T47D (cell line): ENCODE data around the gene IFIH1.
A peak's percentile ranks its signal among the peaks of the same experiment; 100 is the strongest.

ENCODE experiments used
- DNase-seq, 2 experiments: peaks; one replicate each; pipeline versions ENCODE4 v3.0.0 to v3.0.0-alpha.2; 2011 to 2012; ENCODE audit warnings: low read depth in 1 of 2, low spot score in 1 of 2
- JUND ChIP-seq: IDR thresholded peaks from 2 replicates; pipeline ENCODE4 v1.6.1; 2012; ENCODE audit warnings: low read depth
- in situ Hi-C: cut with HindIII; loops from 2 replicates; pipeline ENCODE4 v1.10.0; 2016; ENCODE audit warnings: low sequenced_read_pairs, low pct_unique_long_range_greater_than_20kb

Gene IFIH1

DNA sequence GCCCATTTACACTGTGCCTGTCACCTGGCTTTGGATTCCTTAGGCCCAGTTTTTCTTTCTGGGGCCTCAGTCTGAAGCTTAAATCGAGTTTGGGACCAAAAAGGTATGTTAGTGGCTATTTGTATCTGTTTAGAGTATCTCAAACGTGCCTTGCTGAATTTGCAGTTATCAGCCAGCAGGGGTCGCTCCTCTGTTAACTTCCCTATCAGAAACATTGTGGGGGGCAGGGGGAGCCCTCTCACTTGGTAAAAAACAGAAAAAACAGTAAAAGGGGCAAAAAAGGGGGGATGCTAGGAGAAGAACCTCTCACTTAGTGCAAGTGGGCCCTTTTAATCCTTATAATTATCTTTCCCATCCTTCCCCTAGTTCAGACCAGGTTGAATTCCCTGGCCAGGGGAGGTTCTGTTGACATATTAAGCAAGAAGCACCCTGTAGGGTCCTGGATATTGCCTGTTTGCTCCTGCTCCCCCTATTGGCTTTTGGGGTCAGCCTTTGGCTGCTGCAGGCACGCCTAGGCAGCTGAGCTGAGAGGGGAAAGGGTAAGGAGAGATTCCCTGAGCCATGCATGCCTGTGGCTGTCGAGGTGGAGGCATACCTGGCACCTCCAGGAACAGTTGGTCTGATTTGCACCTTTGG is 8.8 kb upstream of the IFIH1 start:
- TF ChIP-seq JUND, result no peak
- no peak for DNase-seq
- in situ Hi-C loops, result no loop called here

DNA sequence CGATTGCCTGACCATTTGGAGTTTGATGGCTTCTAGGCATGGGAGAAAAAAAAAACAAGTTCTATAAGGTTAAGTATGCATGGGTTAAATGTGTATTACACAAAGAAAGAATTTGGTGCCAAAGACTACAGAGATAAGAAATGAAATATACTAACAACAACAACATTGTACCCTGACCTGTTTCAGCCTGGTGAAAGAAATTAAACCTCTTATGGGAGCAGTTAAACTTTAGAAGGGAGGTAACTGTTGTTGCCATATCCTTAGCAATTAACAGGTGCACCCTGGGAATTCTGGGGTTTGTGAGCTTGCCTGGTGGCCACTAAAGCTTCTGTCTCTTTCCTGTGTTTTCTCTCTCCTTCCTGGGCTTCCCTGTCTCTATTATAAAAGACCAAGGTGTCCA is 6.5 kb upstream of the IFIH1 start:
- no peak for TF ChIP-seq JUND
- no peak for DNase-seq
- in situ Hi-C loops, result no loop called here

- DNase-seq, result no peak
- TF ChIP-seq JUND, result no peak
- in situ Hi-C loops, result no loop called here
Measured at GRCh38 chr2:162320864-162321517, 2.5 kb upstream of the IFIH1 start.

GRCh38 chr2:162317861-162318327 is 590 bp downstream of the IFIH1 start:
- no peak for TF ChIP-seq JUND
- DNase-seq, result peak in 1 of 2 experiments; percentile 57
- in situ Hi-C loops, result no loop called here

DNA sequence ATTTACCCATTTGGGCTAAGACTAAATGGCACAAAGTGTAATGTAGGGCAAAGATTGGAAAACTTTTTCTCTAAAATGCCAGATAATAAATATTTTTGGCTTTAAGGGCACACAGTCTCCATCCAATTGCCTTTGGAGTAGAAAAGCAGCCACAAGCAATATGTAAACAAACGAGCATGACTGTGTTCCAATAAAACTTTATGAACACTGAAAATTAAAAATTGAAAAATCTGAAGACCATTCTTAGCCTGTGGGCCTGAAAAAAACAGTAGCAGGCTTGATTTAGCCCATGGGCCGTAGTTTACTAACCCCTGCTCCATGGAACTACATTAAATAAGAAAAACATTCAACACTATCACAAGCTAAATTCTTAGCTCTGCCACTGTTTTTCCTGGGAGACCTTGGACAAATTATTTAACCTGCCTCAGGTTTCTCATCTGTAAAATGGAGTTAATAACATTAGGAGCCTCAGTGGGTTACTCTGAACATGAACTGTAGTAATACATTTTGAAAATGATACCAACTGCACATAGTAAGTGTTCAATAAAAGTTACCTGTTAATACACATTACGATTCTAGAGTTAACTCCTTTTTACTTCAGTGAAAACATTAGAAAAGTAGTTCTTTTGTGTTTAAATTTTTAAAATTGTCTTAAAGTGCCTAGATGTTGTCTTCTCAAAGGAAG is 1.3 kb downstream of the IFIH1 start:
- in situ Hi-C loops, result no loop called here
- TF ChIP-seq JUND, result no peak
- DNase-seq, result no peak

GRCh38 chr2:162316590-162316989 is 1.9 kb downstream of the IFIH1 start:
- no peak for DNase-seq
- no peak for TF ChIP-seq JUND
- in situ Hi-C loops, result no loop called here

DNA sequence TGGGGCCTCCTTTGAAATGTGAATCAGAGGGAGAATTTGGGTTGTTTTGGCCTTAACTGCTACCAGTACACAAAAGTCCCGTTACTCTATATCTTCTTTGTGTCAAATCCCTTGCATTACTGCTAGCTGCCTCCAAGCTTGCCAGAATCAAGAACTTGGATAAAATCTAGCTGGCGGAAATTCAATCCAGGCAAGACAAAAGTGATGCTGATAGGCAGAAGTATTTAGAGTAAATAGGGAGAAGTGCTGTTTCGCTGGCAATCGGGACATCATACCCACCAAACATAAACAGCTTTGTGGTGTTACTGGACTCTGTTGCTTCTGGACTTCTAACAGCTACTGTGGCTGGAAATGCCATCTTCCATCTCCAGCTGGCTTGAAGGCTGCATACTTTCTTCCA is 2.5 kb downstream of the IFIH1 start:
- no peak for DNase-seq
- in situ Hi-C loops, result no loop called here
- no peak for TF ChIP-seq JUND

DNA sequence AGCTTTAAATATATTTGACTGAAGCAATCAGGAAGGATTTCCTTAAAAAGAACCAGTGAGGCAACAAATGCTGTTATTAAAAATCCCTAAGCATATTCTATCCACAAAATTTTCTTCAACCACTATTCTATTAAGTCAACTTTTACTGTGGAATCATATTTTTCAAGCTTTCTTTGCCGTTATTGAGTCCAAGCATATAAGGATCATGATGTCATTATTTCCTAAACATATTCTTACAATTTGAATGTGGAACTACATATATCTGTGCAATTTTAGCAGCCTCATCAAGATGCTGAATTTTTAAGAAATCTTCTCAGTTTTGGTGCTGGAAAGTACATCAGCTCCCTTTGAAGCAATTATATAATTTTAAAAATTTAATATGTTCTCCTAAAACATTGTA is 5.6 kb downstream of the IFIH1 start:
- DNase-seq, result no peak
- in situ Hi-C loops, result no loop called here

DNA sequence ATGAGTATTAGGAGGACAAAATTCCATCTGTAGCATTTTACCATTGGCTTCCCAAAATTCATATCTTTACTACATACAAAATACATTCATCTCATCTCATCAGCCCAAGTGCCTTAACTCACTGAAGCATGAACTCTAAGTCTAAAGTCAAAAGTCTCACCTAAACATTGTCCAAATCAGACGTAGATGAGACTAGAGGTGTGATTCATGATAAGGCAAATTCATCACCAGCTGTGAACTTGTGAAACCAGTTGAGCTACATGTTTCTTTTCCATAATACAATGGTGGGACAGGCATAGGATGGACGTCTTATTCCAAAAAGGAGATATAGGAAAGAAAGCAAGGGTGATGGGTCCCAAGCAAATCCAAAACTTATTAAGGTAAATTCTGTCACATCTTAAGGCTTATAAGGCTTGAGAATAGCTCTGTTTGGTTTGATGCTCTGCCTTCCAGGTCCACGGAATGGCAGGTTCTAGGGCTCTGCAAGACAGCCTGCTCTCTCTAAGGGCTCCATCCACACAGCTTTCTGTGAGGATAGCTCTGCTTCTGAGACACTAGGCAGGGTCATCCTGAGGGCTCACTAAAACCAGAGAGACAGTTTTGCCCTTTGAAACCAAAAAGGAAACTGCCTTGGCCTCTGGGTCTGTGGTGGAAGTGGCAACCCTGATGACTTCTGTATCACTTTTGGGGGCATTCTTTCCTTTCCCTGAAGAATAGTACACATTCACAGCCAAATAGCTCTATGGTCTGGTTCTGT is 9.6 kb downstream of the IFIH1 start:
- DNase-seq, result no peak
- in situ Hi-C loops, result no loop called here
- TF ChIP-seq JUND, result no peak

More for the DNA sequence above, 5.6 kb downstream of the IFIH1 start:
- no peak for TF ChIP-seq JUND

DNA sequence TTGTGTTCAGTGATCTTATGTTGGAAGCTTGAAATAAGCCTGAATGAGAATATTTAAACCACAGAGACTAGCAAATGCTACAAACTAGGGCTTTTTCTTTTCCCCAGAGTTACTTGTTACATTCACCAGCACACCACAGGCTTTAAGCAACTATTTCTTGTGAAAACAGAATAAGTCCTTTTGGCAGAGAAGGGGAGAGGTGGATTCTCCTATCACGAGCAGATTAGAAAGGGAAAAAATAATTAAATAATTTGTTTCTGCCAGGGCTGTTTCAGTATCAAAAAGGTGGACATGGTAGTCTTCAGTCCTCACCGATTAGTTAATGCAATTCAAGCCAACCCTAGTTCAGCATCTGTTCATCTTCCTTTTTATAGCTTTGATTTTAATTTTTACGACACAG is 12.6 kb downstream of the IFIH1 start:
- no peak for DNase-seq
- TF ChIP-seq JUND, result no peak
- in situ Hi-C loops, result no loop called here

DNA sequence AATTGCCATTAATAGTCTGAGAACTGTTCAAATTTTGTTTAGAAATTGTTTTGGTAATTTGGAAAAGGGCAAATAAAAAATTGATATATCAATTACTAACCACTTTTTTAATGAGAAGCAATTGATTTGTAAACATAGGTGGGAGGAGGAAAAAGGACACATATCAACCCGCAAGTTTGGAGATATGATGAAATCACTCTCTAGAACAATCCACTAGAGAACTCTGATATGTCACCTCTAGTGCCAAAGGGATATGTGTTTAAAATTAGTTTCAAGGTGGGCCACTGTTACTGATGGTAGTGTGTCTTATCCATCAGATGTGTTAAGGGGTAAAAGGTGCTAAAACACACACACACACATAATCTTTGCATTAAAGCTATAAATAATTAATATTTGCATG is 16.6 kb downstream of the IFIH1 start:
- DNase-seq, result no peak
- no peak for TF ChIP-seq JUND
- in situ Hi-C loops, result no loop called here

DNA sequence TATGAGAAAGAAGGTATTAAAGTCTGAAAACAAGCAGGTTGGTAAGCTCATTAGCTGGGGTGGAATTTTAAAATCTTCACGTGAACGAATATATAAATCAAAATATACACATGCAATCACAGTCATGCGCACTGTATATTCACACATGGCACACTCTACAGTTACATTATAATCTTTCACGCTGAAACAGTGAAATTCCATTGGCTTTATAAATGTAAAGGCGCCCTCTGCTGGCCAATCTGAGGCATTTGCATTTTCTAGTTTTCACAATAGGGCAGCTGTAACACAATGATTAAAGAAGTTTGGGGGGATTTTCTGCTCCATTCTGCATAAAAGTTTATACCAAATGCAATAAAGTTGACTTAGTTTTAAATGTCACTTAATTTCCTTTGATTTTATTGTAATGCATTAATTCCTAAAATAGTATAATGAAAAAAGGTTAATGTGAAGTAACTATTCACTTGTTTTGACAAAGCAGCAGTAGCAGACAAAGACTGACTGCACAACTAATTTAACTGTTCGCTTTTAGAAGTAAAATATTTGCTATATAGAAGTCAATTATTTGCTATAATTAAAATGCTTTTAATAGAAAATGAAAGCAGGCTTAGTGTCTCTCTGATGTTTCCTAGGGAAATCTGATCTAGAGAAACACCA is 17.2 kb downstream of the IFIH1 start:
- DNase-seq, result peak in 1 of 2 experiments; percentile 55
- TF ChIP-seq JUND, result no peak
- in situ Hi-C loops, result no loop called here

DNA sequence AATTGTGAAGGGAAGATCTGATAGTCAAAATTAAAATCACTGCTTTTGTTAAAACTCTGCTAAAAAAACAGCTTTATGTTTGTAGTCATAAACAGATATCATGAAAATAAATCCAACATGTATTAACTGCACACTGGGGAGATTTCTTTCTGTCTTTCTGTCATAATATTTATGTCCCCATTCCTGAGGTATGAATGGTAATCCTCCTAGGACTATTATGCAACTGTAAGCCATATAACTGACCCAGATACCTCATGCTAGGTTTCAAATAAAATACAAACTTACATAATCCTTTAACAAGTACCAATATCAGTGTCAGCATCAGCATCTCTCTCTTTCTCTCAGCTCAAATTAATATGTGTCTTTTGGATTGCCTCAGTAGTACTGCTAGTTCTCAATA is 18.2 kb downstream of the IFIH1 start:
- TF ChIP-seq JUND, result no peak
- no peak for DNase-seq
- in situ Hi-C loops, result no loop called here
